Measurements from ENCODE around the gene KLHDC7A. TPM values are rescaled to one million over a fixed set of nuclear protein-coding genes. Genes with fewer than 3 reads are reported as not detected.

KLHDC7A gene
- polyA plus RNA-seq, 2 of the 4 experiments (the other 2 are of a cell fraction): 0.74 to 2.3 TPM

GRCh38 chr1:18486195-18486594 is 5.5 kb downstream of the KLHDC7A start:
- POLR2A ChIA-PET: no interaction called here
- DNase-seq (ENCODE audit: low read depth in 1 of 2, low spot score in 1 of 2): no peak
- peaks cover 5% of the 10 kb centered on the region for H3K4me1 ChIP-seq
- ATAC-seq: peak in 1 of 2 experiments; percentile 38; a peak in 1 of 6 replicates
- no peak overlapping the region for H3K4me2 ChIP-seq
- WGBS (ENCODE audit: missing lambda C conversion rate): 81% methylated on average over 7 of the region's 7 CpGs
- H3K4me3 ChIP-seq: no peak overlapping the region
- H3K27ac ChIP-seq: no peak overlapping the region
- peak in 1 of 2 experiments; percentile 25; a peak in 1 of 5 replicates for TF ChIP-seq RAD21 (conservative IDR thresholded peaks at IDR 0.05 in 1 of 2, IDR thresholded peaks at IDR 0.05 in 1 of 2)
- no peak for TF ChIP-seq BCL3 (IDR thresholded peaks at IDR 0.05)
- TF ChIP-seq HOXB5 (CRISPR knock-in tag; IDR thresholded peaks at IDR 0.05): no peak
- FAIRE-seq: no peak
- CTCF ChIA-PET: interaction anchor here (1.0 kb wide), 1 partner anchor 41 kb away, joined by 3 read pairs; no protein-coding TSS in a partner anchor
- H3K9me3 ChIP-seq: no peaks in the 10 kb centered on the region

- no peaks in the 10 kb centered on the region for H3K9me3 ChIP-seq
- POLR2A ChIA-PET: no interaction called here
- DNase-seq (ENCODE audit: low read depth in 1 of 2, low spot score in 1 of 2) (no peak), ATAC-seq (no peak), FAIRE-seq (no peak)
- WGBS (ENCODE audit: missing lambda C conversion rate): no CpG with 5 or more reads among the region's 2 CpGs
- no peak overlapping the region for H3K4me3 ChIP-seq
- TF ChIP-seq HEYL (CRISPR knock-in tag; IDR thresholded peaks at IDR 0.05): no peak
- TF ChIP-seq ZNF302 (CRISPR knock-in tag; IDR thresholded peaks at IDR 0.05): no peak
- TF ChIP-seq ZC3H11A (IDR thresholded peaks at IDR 0.05): no peak
- no peak for TF ChIP-seq POLR2A (IDR thresholded peaks at IDR 0.05; ENCODE audit: low read length)
- TF ChIP-seq USF2 (IDR thresholded peaks at IDR 0.05): no peak
- TF ChIP-seq SREBF2 (IDR thresholded peaks at IDR 0.05): no peak
- TF ChIP-seq KDM1A (IDR thresholded peaks at IDR 0.05; ENCODE audit: low read depth): no peak
- TF ChIP-seq PHF8 (IDR thresholded peaks at IDR 0.05; ENCODE audit: borderline replicate concordance, low read depth): no peak
- no peak for TF ChIP-seq CHD4 (IDR thresholded peaks at IDR 0.05; ENCODE audit: borderline replicate concordance)
- H3K27ac ChIP-seq: no peak overlapping the region
- no peak overlapping the region for H3K4me2 ChIP-seq
- H3K4me1 ChIP-seq: no peaks in the 10 kb centered on the region
- CTCF ChIA-PET: no interaction called here
Observed at GRCh38 chr1:18489417-18490143, 8.8 kb downstream of the KLHDC7A start.

- ChIA-PET POLR2A (no interaction called here), CTCF (no interaction called here)
- TF ChIP-seq MAZ (IDR thresholded peaks at IDR 0.05; ENCODE audit: borderline replicate concordance, low read depth, low read length): no peak
- TF ChIP-seq ZNF302 (CRISPR knock-in tag; IDR thresholded peaks at IDR 0.05): no peak
- no peak for TF ChIP-seq POLR2A (IDR thresholded peaks at IDR 0.05; ENCODE audit: low read length)
- no peak for TF ChIP-seq EHMT2 (IDR thresholded peaks at IDR 0.05; ENCODE audit: low read depth)
- TF ChIP-seq KDM5A (IDR thresholded peaks at IDR 0.05): no peak
- no peak for TF ChIP-seq EHF (CRISPR knock-in tag; IDR thresholded peaks at IDR 0.05)
- no peak for TF ChIP-seq MYC (IDR thresholded peaks at IDR 0.05; ENCODE audit: borderline replicate concordance, low read length)
- no peak for TF ChIP-seq SMC3 (IDR thresholded peaks at IDR 0.05)
- TF ChIP-seq USF2 (IDR thresholded peaks at IDR 0.05): no peak
- no peak for TF ChIP-seq RFX5 (IDR thresholded peaks at IDR 0.05)
- no peak for TF ChIP-seq PBX3 (IDR thresholded peaks at IDR 0.05)
- no peak overlapping the region for H3K27ac ChIP-seq
- no peak overlapping the region for H3K4me2 ChIP-seq
- H3K4me1 ChIP-seq: no peaks in the 10 kb centered on the region
- H3K4me3 ChIP-seq: no peak overlapping the region
- WGBS (ENCODE audit: missing lambda C conversion rate): 18% methylated on average over 3 of the region's 3 CpGs
- no peak for FAIRE-seq
- no peak for DNase-seq (ENCODE audit: low read depth in 1 of 2, low spot score in 1 of 2)
- H3K9me3 ChIP-seq: no peaks in the 10 kb centered on the region
- ATAC-seq: no peak
Observed at GRCh38 chr1:18491168-18491567, 10.4 kb downstream of the KLHDC7A start.
